Tibial nerve (tissue), 4 donors: Measurements from ENCODE around the gene SETD1B. TPM values are rescaled to one million over a fixed set of nuclear protein-coding genes. Genes with fewer than 3 reads are reported as not detected.
"Not testable (repeated sequence)": the region's sequence is repeated elsewhere in the genome, so short reads cannot be mapped to it uniquely, and the experiment has no call there.

Source experiments
- DNase-seq, 2 donors: peaks; one replicate each; pipeline ENCODE4 v3.0.0-alpha.2; 2019; ENCODE audit warnings: low spot score in 2 of 2
- H3K27ac ChIP-seq, 4 donors: fragments of 200-600 bp; sonication (generic) in 3 of 4; one replicate each; pipeline ENCODE4 v1.5.1; 2017 to 2019; ENCODE audit warnings: mild to moderate bottlenecking in 1 of 4
- H3K27me3 ChIP-seq, 2 donors: fragments of 200-600 bp; sonication (generic) in 1 of 2; one replicate each; pipeline versions ENCODE4 v1.5.1 to v1.6.0; 2017 to 2019
- H3K36me3 ChIP-seq, 3 donors: fragments of 200-600 bp; sonication (generic); one replicate each; pipeline ENCODE4 v1.5.1; 2018 to 2019
- H3K4me1 ChIP-seq, 4 donors: fragments of 200-600 bp; sonication (generic) in 3 of 4; one replicate each; pipeline ENCODE4 v1.5.1; 2017 to 2019
- H3K4me3 ChIP-seq, 4 donors: fragments of 200-600 bp; sonication (generic) in 3 of 4; one replicate each; pipeline ENCODE4 v1.5.1; 2017 to 2019; ENCODE audit warnings: mild to moderate bottlenecking in 1 of 4, moderate library complexity in 1 of 4
- H3K9me3 ChIP-seq, 4 donors: fragments of 200-600 bp; sonication (generic) in 3 of 4; one replicate each; pipeline ENCODE4 v1.5.1; 2017 to 2019
- CTCF ChIP-seq, 5 experiments: fragments of 200-600 bp in 3 of 5; fragments of 450-650 bp in 2 of 5; sonication (generic) in 3 of 5; IDR thresholded peaks; one replicate each; pipeline ENCODE4 v1.5.1; 2016 to 2019; ENCODE audit warnings: antibody characterized with exemption in 5 of 5, mild to moderate bottlenecking in 3 of 5, moderate library complexity in 2 of 5
- EP300 ChIP-seq, 2 donors: sonication (generic); formaldehyde crosslinking; IDR thresholded peaks; one replicate each; pipeline ENCODE4 v1.6.1; 2017; ENCODE audit warnings: antibody characterized with exemption in 2 of 2, mild to moderate bottlenecking in 1 of 2
- POLR2A ChIP-seq, 2 donors: fragments of 450-650 bp; IDR thresholded peaks; one replicate each; pipeline ENCODE4 v1.6.1; 2017; ENCODE audit warnings: antibody characterized with exemption in 2 of 2, mild to moderate bottlenecking in 2 of 2, moderate library complexity in 2 of 2
- WGBS, 2 donors: methylation state at CpG; one replicate each; pipeline ENCODE4 v1.1.5; 2018; 5-methylcytosine and 5-hydroxymethylcytosine counted together
- total RNA-seq, 4 donors: library from RNA; depleted of rRNA; stranded (reverse); fragments of >200 nt; gene quantifications; one replicate each; pipeline ENCODE4 v1.1.0, GENCODE V29; 2016

Gene SETD1B
- total RNA-seq, 4 donors from 2014 or later: 9.4 to 18.3 (median 12.2) TPM

GRCh38 chr12:121789233-121789781, 14.5 kb upstream of the SETD1B start:
- no peak for DNase-seq
- Histone ChIP-seq H3K9me3 (no peaks in the 10 kb centered on the region), H3K27me3 (no peaks in the 10 kb centered on the region), H3K36me3 (peaks cover 0 to 3% (median 0%) of the 10 kb centered on the region in 3 donors), H3K4me3 (peak overlapping the region in 2 of 4 donors; percentile 4 to 18), H3K27ac (peak overlapping the region in 2 of 4 donors; percentile 23 to 88), H3K4me1 (peaks cover 0 to 39% (median 20%) of the 10 kb centered on the region in 4 donors)
- 63 to 64% methylated on average over 12 to 13 of the region's 13 CpGs for WGBS, 2 donors
- peak in 1 of 5 experiments; percentile 5 for TF ChIP-seq CTCF (IDR thresholded peaks at IDR 0.05)
- no peak for TF ChIP-seq POLR2A (IDR thresholded peaks at IDR 0.05)
- no peak for TF ChIP-seq EP300 (IDR thresholded peaks at IDR 0.05)

DNA sequence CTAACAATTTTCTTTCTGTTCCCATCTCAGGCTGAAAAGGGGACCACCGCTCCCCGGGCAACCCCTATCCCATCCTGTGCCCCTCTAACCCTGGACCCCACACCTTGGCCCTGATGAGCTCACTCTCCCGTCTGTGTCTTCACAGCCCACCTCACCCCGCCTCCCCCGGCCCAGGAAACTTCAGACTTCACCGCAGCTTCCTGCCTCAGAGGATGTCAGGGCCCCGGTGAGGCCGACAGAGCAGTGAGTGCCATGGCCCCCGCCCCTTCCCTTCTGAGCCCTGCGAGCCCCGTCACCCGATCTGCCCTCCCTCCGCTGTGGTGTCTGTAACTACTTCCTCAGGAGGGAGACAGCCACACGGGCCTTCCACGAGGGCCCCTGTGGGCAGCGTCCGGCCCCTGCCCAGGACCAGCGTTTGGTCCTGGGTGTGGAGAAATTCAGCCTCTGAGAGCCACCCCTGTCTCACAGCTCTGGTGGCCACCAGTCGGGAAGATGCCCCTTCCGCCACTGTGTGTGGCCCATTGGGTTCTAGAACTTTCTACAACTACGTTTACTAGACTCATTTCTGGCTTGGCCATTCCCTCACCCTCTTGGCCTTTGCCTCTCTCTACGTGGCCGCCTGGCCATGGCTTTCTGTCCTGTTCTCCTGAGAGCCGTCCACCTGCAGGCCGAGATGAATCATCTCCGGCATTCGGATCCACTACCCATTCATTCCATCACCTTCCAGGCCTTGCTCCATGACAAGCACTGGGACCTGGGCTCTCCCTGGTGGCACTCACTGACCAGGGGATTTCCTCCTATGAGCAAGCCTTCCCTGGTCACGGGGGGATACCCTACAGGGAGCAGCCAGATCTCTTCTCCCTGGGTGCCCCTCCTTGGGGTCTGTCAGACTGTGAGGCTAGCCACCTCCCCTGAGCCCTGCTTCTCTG, 13.7 kb upstream of the SETD1B start:
- peak overlapping the region in 2 of 4 donors; percentile 4 to 18 for H3K4me3 ChIP-seq
- peak in 1 of 2 donors; percentile 41 for DNase-seq
- H3K4me1 ChIP-seq: peaks cover 0 to 46% (median 23%) of the 10 kb centered on the region in 4 donors
- H3K27ac ChIP-seq: peak overlapping the region in 3 of 4 donors; percentile 13 to 88 (median 23)
- H3K36me3 ChIP-seq: peaks cover 0 to 3% (median 0%) of the 10 kb centered on the region in 3 donors
- 53% methylated on average over 28 of the region's 28 CpGs for WGBS, 2 donors
- H3K9me3 ChIP-seq: no peaks in the 10 kb centered on the region
- TF ChIP-seq EP300 (IDR thresholded peaks at IDR 0.05): peak in 1 of 2 donors; percentile 6
- TF ChIP-seq CTCF (IDR thresholded peaks at IDR 0.05): no peak
- TF ChIP-seq POLR2A (IDR thresholded peaks at IDR 0.05): peak in 1 of 2 donors; percentile 12
- no peaks in the 10 kb centered on the region for H3K27me3 ChIP-seq

DNA sequence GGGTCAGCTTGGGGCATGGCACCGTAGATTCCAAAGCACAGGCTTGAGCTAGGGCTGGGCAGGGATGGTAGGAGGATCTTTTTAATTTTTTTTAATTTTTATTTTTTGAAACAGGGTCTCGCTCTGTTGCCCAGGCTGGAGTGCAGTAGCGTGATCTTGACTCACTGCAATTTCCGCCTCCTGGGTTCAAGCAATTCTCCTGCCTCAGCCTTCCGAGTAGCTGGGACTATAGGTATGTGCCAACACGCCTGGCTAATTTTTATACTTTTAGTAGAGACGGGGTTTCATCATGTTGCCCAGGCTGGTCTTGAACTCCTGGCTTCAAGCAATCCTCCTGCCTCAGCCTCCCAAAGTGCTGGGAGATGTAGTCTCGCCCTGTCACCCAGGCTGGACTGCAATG, 13.0 kb upstream of the SETD1B start:
- Histone ChIP-seq H3K27ac (peak overlapping the region in 1 of 4 donors; percentile 88), H3K4me1 (peaks cover 0 to 53% (median 30%) of the 10 kb centered on the region in 4 donors)
- H3K9me3 ChIP-seq, H3K4me3 ChIP-seq, DNase-seq, H3K36me3 ChIP-seq, H3K27me3 ChIP-seq: not testable (repeated sequence)
- 96% methylated on average over 8 of the region's 8 CpGs for WGBS, 2 donors

DNA sequence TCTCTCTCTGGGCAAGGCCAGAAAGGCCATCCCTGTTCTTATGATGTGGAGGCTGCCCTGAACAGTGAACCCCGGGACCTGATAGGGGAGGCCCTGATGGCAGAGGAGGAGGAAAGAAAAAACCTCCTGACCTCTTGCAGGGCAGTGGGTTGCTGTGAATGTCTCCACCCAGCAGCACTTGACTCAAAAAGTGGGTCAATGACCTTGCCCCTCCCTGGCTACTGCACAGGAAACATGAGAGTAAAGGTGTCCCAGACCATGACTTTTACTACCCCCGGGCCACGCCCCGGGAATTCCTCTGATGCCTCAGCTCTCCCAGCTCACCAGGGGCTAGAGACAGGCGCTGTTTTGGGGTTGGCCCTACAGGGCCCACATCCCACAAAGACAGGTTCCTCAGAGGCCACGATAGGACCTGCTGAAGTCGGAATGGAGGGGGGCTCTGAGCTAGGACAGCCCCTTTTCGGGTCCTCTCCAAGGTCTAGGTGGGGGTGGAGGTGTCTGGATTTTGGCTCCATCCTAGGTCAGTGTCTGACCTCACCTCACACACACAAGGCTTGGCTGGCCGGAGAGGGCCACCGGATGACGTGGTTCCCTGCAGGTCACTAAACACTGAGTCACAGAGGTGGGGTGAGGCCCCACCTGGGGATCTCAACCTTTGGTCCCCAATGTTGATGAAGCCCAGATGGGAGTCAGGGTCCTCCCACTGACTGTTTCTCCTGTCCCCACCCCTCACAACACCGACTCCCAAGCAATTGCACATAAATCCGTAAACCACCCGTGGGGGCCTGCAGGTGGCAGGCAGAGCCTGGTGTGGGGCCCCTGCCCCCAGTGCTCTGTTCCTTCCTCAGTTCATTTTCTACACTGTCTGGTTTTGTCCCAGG, 11.9 kb upstream of the SETD1B start:
- peaks cover 0 to 9% (median 0%) of the 10 kb centered on the region in 3 donors for H3K36me3 ChIP-seq
- H3K4me1 ChIP-seq: peaks cover 0 to 64% (median 41%) of the 10 kb centered on the region in 4 donors
- WGBS, 2 donors: 76 to 77% methylated on average over 9 to 14 of the region's 14 CpGs
- H3K9me3 ChIP-seq: no peaks in the 10 kb centered on the region
- no peak for DNase-seq
- no peaks in the 10 kb centered on the region for H3K27me3 ChIP-seq
- H3K27ac ChIP-seq: peak overlapping the region in 1 of 4 donors; percentile 87
- TF ChIP-seq CTCF (IDR thresholded peaks at IDR 0.05) (no peak), EP300 (IDR thresholded peaks at IDR 0.05) (no peak), POLR2A (IDR thresholded peaks at IDR 0.05) (no peak)
- peak overlapping the region in 2 of 4 donors; percentile 54 to 55 for H3K4me3 ChIP-seq
